ENCODE data around the gene IL10RB.

DNA sequence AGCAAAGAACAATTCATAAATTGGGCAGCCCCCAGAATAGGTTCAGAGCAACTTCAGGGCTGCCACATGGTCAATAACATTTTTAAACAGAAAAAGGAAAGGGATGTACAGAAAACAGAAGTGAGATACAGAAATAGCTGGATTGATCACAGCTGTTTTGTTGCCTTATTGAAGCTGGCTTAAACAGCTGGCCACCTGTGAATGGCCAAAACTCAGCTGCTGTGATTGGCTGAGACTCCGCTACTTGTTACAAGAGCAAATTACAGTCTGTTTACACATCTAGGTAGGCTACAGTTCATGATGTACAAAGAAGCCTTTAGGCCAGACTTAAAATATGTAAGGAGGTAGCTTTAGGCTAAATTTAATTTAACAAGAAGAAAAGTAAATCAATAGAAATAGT is 47.0 kb downstream of the IL10RB start:
- TF ChIP-seq, protein P1, sequence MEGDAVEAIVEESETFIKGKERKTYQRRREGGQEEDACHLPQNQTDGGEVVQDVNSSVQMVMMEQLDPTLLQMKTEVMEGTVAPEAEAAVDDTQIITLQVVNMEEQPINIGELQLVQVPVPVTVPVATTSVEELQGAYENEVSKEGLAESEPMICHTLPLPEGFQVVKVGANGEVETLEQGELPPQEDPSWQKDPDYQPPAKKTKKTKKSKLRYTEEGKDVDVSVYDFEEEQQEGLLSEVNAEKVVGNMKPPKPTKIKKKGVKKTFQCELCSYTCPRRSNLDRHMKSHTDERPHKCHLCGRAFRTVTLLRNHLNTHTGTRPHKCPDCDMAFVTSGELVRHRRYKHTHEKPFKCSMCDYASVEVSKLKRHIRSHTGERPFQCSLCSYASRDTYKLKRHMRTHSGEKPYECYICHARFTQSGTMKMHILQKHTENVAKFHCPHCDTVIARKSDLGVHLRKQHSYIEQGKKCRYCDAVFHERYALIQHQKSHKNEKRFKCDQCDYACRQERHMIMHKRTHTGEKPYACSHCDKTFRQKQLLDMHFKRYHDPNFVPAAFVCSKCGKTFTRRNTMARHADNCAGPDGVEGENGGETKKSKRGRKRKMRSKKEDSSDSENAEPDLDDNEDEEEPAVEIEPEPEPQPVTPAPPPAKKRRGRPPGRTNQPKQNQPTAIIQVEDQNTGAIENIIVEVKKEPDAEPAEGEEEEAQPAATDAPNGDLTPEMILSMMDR (IDR thresholded peaks at IDR 0.05): no peak
- no peak for TF ChIP-seq POLR2A (IDR thresholded peaks at IDR 0.05)
- TF ChIP-seq POLR2AphosphoS5 (IDR thresholded peaks at IDR 0.05): no peak
- TF ChIP-seq EP300 (IDR thresholded peaks at IDR 0.05; ENCODE audit: low read depth): no peak

Data from transverse colon (tissue), 4 donors.